ENCODE measurements around the gene NFKB1. TPM values are rescaled to one million over a fixed set of nuclear protein-coding genes. Genes with fewer than 3 reads are reported as not detected.

Gene NFKB1
- total and polyA plus RNA-seq, 10 of the 15 experiments (the other 5 are each of a cell fraction or from before 2014, with no cell fraction given), result 8.7 to 110 (median 57.3) TPM

GRCh38 chr4:102529977-102530376 lies 28.8 kb downstream of the NFKB1 start:
- no peaks in the 10 kb centered on the region for H3K27me3 ChIP-seq (replicated peaks in 1 of 2; ENCODE audit: control insufficient read depth in 2 of 2, insufficient read depth in 2 of 2, low read length in 1 of 2)
- H3K36me3 ChIP-seq (ENCODE audit: control insufficient read depth in 2 of 2, insufficient read depth in 2 of 2, low read length in 1 of 2), result peaks cover 0 to 18% of the 10 kb centered on the region in 2 experiments; a peak in 3 of 4 replicates
- no peak overlapping the region for H2AFZ ChIP-seq (ENCODE audit: control insufficient read depth, low read depth, low read length)
- DNase-seq (ENCODE audit: low read depth, low spot score) (no peak), FAIRE-seq (no peak), ATAC-seq (no peak)
- peaks cover 81% of the 10 kb centered on the region for H3K79me2 ChIP-seq (ENCODE audit: control insufficient read depth, insufficient read depth, low read length)
- H3K4me3 ChIP-seq, result no peak overlapping the region
- WGBS (ENCODE audit: insufficient coverage, insufficient replicate concordance, low lambda C conversion rate, missing lambda C conversion rate), result 96% methylated on average over 1 of the region's 1 CpG
- 0 out of 2 replicates have a peak, but pooled peaks cover 3% of the 10 kb centered on the region for H4K20me1 ChIP-seq (ENCODE audit: control insufficient read depth, insufficient read depth)
- POLR2A ChIA-PET, result interaction anchor here (1.9 to 2.8 kb wide), 2 partner anchors 11 to 14 kb away, joined by 5 to 8 read pairs; no protein-coding TSS in a partner anchor
- TF ChIP-seq RUNX3 (IDR thresholded peaks at IDR 0.05; ENCODE audit: low read length) (no peak), ZBTB11 (CRISPR knock-in tag; IDR thresholded peaks at IDR 0.05) (no peak), BCL11A (IDR thresholded peaks at IDR 0.05; ENCODE audit: low read depth, low read length) (no peak)
- TF ChIP-seq, protein P1, sequence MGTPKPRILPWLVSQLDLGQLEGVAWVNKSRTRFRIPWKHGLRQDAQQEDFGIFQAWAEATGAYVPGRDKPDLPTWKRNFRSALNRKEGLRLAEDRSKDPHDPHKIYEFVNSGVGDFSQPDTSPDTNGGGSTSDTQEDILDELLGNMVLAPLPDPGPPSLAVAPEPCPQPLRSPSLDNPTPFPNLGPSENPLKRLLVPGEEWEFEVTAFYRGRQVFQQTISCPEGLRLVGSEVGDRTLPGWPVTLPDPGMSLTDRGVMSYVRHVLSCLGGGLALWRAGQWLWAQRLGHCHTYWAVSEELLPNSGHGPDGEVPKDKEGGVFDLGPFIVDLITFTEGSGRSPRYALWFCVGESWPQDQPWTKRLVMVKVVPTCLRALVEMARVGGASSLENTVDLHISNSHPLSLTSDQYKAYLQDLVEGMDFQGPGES (IDR thresholded peaks at IDR 0.05), result no peak
- in situ Hi-C loops (cut with MboI) (no loop called here), intact Hi-C loops (cut with micrococcal nuclease; ENCODE audit: unreplicated experiment) (no loop called here)
- peaks cover 29% of the 10 kb centered on the region for H3K4me1 ChIP-seq (ENCODE audit: control insufficient read depth, insufficient read depth, low read length)
- RAD21 ChIA-PET (ENCODE audit: unreplicated experiment), result interaction anchor here (0.7 to 3.7 kb wide), 3 partner anchors 13 to 35 kb away, joined by 3 to 12 read pairs (median 3); no protein-coding TSS in a partner anchor
- TSS peak; percentile 1 for BruUV-seq (replicated peaks)
- CTCF ChIA-PET, result interaction anchor here (1.4 kb wide), 1 partner anchor 13 kb away, joined by 6 read pairs; no protein-coding TSS in a partner anchor
- no peak overlapping the region for H3K9ac ChIP-seq (ENCODE audit: control insufficient read depth, insufficient read depth, low read length)
- no peak overlapping the region for H3K4me2 ChIP-seq (ENCODE audit: control insufficient read depth, insufficient read depth)
- SMC1A ChIA-PET (ENCODE audit: uncharacterized antibody, unreplicated experiment), result interaction anchor here (0.8 to 3.7 kb wide), 6 partner anchors 10 to 50 kb away, joined by 3 to 25 read pairs (median 8); no protein-coding TSS in a partner anchor
- no peak overlapping the region for H3K27ac ChIP-seq (ENCODE audit: control insufficient read depth, insufficient read depth)
- no peaks in the 10 kb centered on the region for H3K9me3 ChIP-seq (replicated peaks; ENCODE audit: control insufficient read depth, insufficient read depth, low read length)
